Epithelial cell of prostate (primary cell): Measurements from ENCODE around the gene GRK5.

ENCODE experiments used
- DNase-seq: peaks from one replicate; pipeline ENCODE4 v3.0.0-alpha.2; 2011; ENCODE audit warnings: low read depth, low spot score
- H3K27ac ChIP-seq: fragments of 450-650 bp; 2 replicates; pipeline ENCODE4 v1.5.1; 2017; ENCODE audit warnings: mild to moderate bottlenecking

Gene GRK5

DNA sequence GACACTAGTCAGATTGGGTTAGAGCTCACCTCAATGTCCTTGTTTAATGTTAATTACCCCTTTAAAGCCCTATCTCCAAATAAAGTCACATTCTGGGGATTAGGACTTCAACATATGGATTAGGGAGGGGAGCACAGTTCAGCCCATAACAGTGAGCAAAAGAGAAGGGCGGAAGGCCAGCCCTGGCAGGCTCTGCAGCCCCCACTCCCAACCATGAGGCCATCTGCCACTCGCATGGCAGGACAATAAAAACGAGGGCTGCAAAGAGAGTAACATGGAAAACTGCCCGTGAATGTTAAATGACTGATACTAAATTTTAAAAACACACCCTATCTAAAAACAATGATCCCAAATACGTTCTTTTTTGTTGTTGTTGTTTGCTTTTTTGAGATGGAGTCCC lies 296.4 kb downstream of the GRK5 start:
- no peak for DNase-seq
- no peak overlapping the region for H3K27ac ChIP-seq

DNA sequence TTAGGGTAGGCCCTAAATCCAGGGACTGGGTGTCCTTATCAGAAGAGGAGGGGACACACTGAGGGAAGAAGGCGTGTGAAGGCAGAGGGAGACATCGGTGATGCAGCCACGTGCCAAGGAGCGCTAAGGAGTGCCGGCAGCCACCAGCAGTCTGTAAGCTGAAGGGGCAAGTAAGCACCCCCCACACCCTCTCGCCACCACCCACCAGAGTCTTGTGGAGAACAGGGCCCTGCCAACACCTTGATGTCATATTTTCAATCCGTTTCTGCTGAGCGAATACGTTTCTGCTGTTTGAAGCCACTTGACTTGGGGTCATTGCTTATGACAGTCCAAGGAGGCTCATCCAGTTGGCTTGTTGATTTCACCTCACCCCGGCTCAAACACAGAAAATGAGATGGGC lies 297.3 kb downstream of the GRK5 start:
- DNase-seq: no peak
- H3K27ac ChIP-seq: no peak overlapping the region

DNA sequence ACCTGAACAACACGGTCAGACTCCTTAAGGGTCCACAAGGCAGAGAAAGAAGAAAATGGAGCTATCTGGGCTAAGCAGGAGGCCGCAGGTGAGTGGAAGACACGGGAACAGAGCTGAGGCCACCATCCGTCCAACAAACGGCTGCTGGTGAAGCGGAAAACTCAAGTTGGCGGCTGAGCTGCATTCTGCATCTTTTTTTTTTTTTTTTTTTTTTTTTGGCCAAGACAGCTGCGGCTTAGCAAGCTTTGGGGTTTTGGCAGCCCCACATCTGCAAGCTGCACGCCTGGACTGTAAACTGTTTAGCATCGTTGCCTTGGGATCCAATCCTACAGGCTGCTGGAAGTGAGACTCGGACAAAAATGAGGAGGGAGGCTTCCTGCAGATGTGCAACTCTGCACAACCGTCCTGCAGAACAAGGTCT lies 297.8 kb downstream of the GRK5 start:
- no peak for DNase-seq
- H3K27ac ChIP-seq: no peak overlapping the region
